Esophagus mucosa (tissue), 1 donor: ENCODE results near the gene ZC3H10. TPM values are rescaled to one million over a fixed set of nuclear protein-coding genes. Genes with fewer than 3 reads are reported as not detected.
"Not testable (repeated sequence)": the region's sequence is repeated elsewhere in the genome, so short reads cannot be mapped to it uniquely, and the experiment has no call there.

Experiments used
- ATAC-seq: fragments of 200-7000 bp; cut with Tn5 transposase; one replicate; pipeline ENCODE4 v1.9.1; 2020
- total RNA-seq: library from RNA; stranded (reverse); gene quantifications from one replicate; pipeline ENCODE4 v1.2.4, GENCODE V29; 2023
- donor health status: DM: yes; HTN: yes; CAD: no.

The ZC3H10 gene
- total RNA-seq, 1 donor from 2014 or later, result 1.8 TPM

GRCh38 chr12:56103066-56103711, 14.9 kb upstream of the ZC3H10 start:
- no peak for ATAC-seq

- ATAC-seq, result no peak
Observed at GRCh38 chr12:56103823-56104108, 14.3 kb upstream of the ZC3H10 start.

- ATAC-seq, result peak; percentile 95
Observed at GRCh38 chr12:56104109-56104814, 13.8 kb upstream of the ZC3H10 start, which contains the start of gene PA2G4. Gene PA2G4 (plus strand): TSS chr12:56104559. CDS start chr12:56104738, 179 bp downstream.

- ATAC-seq, result peak; percentile 33
Observed at GRCh38 chr12:56104815-56105608, 13.1 kb upstream of the ZC3H10 start.

GRCh38 chr12:56105609-56105902, 12.5 kb upstream of the ZC3H10 start:
- ATAC-seq, result no peak

GRCh38 chr12:56107242-56107641, 10.8 kb upstream of the ZC3H10 start:
- ATAC-seq, result no peak

- peak; percentile 90 for ATAC-seq
Observed at GRCh38 chr12:56110571-56110970, 7.5 kb upstream of the ZC3H10 start.

GRCh38 chr12:56114084-56114483, 4.0 kb upstream of the ZC3H10 start:
- ATAC-seq, result no peak

GRCh38 chr12:56115329-56115728, 2.7 kb upstream of the ZC3H10 start:
- no peak for ATAC-seq

GRCh38 chr12:56116267-56117081, 1.6 kb upstream of the ZC3H10 start, which contains the start of gene RPL41:
Gene RPL41 (plus strand): TSS chr12:56116633.
- ATAC-seq, result peak; percentile 69

- ATAC-seq, result not testable (repeated sequence)
Observed at GRCh38 chr12:56117082-56117706, 872 bp upstream of the ZC3H10 start.

GRCh38 chr12:56118688-56119357, 757 bp downstream of the ZC3H10 start:
- no peak for ATAC-seq

- peak; percentile 34 for ATAC-seq
Observed at GRCh38 chr12:56119361-56119796, 1.3 kb downstream of the ZC3H10 start.

GRCh38 chr12:56120158-56120846, 2.2 kb downstream of the ZC3H10 start:
- no peak for ATAC-seq

- ATAC-seq, result no peak
Observed at GRCh38 chr12:56121204-56121870, 3.3 kb downstream of the ZC3H10 start.

GRCh38 chr12:56122637-56123036, 4.6 kb downstream of the ZC3H10 start:
- ATAC-seq, result no peak

- no peak for ATAC-seq
Observed at GRCh38 chr12:56124133-56124532, 6.1 kb downstream of the ZC3H10 start.

- ATAC-seq, result no peak
Observed at GRCh38 chr12:56126732-56127239, 8.7 kb downstream of the ZC3H10 start.

GRCh38 chr12:56127485-56127887, 9.4 kb downstream of the ZC3H10 start:
- ATAC-seq, result no peak
